T-helper 1 cell treated with Interleukin-12 subunit alpha and Interleukin-12 subunit beta and Interleukin-4 antibody, amounts not matched to agents 30 μg/mL and 1 μg/mL, for 36 hours (primary cell): ENCODE results near the gene NBAS.

ENCODE experiments used
- H3K27ac Mint-ChIP-seq: one replicate; pipeline ENCODE4 v1.8.0; 2021; ENCODE audit warnings: mild to moderate bottlenecking, mixed read lengths
- H3K27me3 Mint-ChIP-seq: one replicate; pipeline ENCODE4 v1.8.0; 2021; ENCODE audit warnings: low read depth, mixed read lengths
- H3K36me3 Mint-ChIP-seq: one replicate; pipeline ENCODE4 v1.8.0; 2021; ENCODE audit warnings: low read depth, mixed read lengths
- H3K4me1 Mint-ChIP-seq: one replicate; pipeline ENCODE4 v1.8.0; 2021; ENCODE audit warnings: low read depth, mixed read lengths
- H3K4me3 Mint-ChIP-seq: one replicate; pipeline ENCODE4 v1.8.0; 2021; ENCODE audit warnings: mild to moderate bottlenecking, moderate library complexity, mixed read lengths
- H3K9me3 Mint-ChIP-seq: one replicate; pipeline ENCODE4 v1.8.0; 2021; ENCODE audit warnings: mixed read lengths

The NBAS gene

GRCh38 chr2:15287447-15288184, 273.5 kb downstream of the NBAS start:
- no peak overlapping the region for H3K27ac Mint-ChIP-seq
- H3K4me1 Mint-ChIP-seq = no peaks in the 10 kb centered on the region
- no peaks in the 10 kb centered on the region for H3K9me3 Mint-ChIP-seq
- H3K27me3 Mint-ChIP-seq = no peaks in the 10 kb centered on the region
- no peak overlapping the region for H3K4me3 Mint-ChIP-seq
- H3K36me3 Mint-ChIP-seq = peaks cover 33% of the 10 kb centered on the region

GRCh38 chr2:15284614-15285013, 276.5 kb downstream of the NBAS start:
- Mint-ChIP-seq H3K4me1 (no peaks in the 10 kb centered on the region), H3K4me3 (no peak overlapping the region), H3K27ac (no peak overlapping the region), H3K9me3 (no peaks in the 10 kb centered on the region), H3K27me3 (no peaks in the 10 kb centered on the region), H3K36me3 (peaks cover 39% of the 10 kb centered on the region)

- no peaks in the 10 kb centered on the region for H3K27me3 Mint-ChIP-seq
- peaks cover 35% of the 10 kb centered on the region for H3K36me3 Mint-ChIP-seq
- H3K4me1 Mint-ChIP-seq = no peaks in the 10 kb centered on the region
- no peaks in the 10 kb centered on the region for H3K9me3 Mint-ChIP-seq
- H3K27ac Mint-ChIP-seq = no peak overlapping the region
- no peak overlapping the region for H3K4me3 Mint-ChIP-seq
These were observed 279.5 kb downstream of the NBAS start for GRCh38 chr2:15281681-15282080.

GRCh38 chr2:15279201-15279876, 281.8 kb downstream of the NBAS start:
- no peaks in the 10 kb centered on the region for H3K4me1 Mint-ChIP-seq
- H3K27ac Mint-ChIP-seq = no peak overlapping the region
- no peaks in the 10 kb centered on the region for H3K27me3 Mint-ChIP-seq
- H3K36me3 Mint-ChIP-seq = peaks cover 31% of the 10 kb centered on the region
- no peak overlapping the region for H3K4me3 Mint-ChIP-seq
- H3K9me3 Mint-ChIP-seq = no peaks in the 10 kb centered on the region

GRCh38 chr2:15278296-15278695, 282.8 kb downstream of the NBAS start:
- Mint-ChIP-seq H3K27ac (no peak overlapping the region), H3K36me3 (peaks cover 33% of the 10 kb centered on the region)

GRCh38 chr2:15275346-15275745, 285.8 kb downstream of the NBAS start:
- Mint-ChIP-seq H3K4me3 (no peak overlapping the region), H3K9me3 (no peaks in the 10 kb centered on the region), H3K27ac (no peak overlapping the region), H3K27me3 (no peaks in the 10 kb centered on the region), H3K4me1 (no peaks in the 10 kb centered on the region), H3K36me3 (peaks cover 28% of the 10 kb centered on the region)

More at GRCh38 chr2:15278296-15278695, 282.8 kb downstream of the NBAS start:
- Mint-ChIP-seq H3K27me3 (no peaks in the 10 kb centered on the region), H3K9me3 (no peaks in the 10 kb centered on the region), H3K4me3 (no peak overlapping the region), H3K4me1 (no peaks in the 10 kb centered on the region)

- H3K4me3 Mint-ChIP-seq = no peak overlapping the region
- H3K27ac Mint-ChIP-seq = no peak overlapping the region
- H3K4me1 Mint-ChIP-seq = no peaks in the 10 kb centered on the region
- H3K9me3 Mint-ChIP-seq = no peaks in the 10 kb centered on the region
- H3K27me3 Mint-ChIP-seq = no peaks in the 10 kb centered on the region
- peaks cover 24% of the 10 kb centered on the region for H3K36me3 Mint-ChIP-seq
These were observed 287.7 kb downstream of the NBAS start for GRCh38 chr2:15273452-15273851.

GRCh38 chr2:15272942-15273341, 288.2 kb downstream of the NBAS start:
- Mint-ChIP-seq H3K27me3 (no peaks in the 10 kb centered on the region), H3K9me3 (no peaks in the 10 kb centered on the region), H3K4me3 (no peak overlapping the region), H3K27ac (peak overlapping the region; percentile 35), H3K4me1 (no peaks in the 10 kb centered on the region), H3K36me3 (peaks cover 23% of the 10 kb centered on the region)

- H3K9me3 Mint-ChIP-seq = no peaks in the 10 kb centered on the region
- no peaks in the 10 kb centered on the region for H3K27me3 Mint-ChIP-seq
- no peak overlapping the region for H3K27ac Mint-ChIP-seq
- H3K4me1 Mint-ChIP-seq = no peaks in the 10 kb centered on the region
- H3K36me3 Mint-ChIP-seq = peaks cover 23% of the 10 kb centered on the region
- no peak overlapping the region for H3K4me3 Mint-ChIP-seq
These were observed 289.1 kb downstream of the NBAS start for GRCh38 chr2:15271941-15272542.

GRCh38 chr2:15271276-15271675, 289.9 kb downstream of the NBAS start:
- H3K27ac Mint-ChIP-seq = no peak overlapping the region
- peaks cover 23% of the 10 kb centered on the region for H3K36me3 Mint-ChIP-seq
- no peaks in the 10 kb centered on the region for H3K27me3 Mint-ChIP-seq
- no peaks in the 10 kb centered on the region for H3K4me1 Mint-ChIP-seq
- no peak overlapping the region for H3K4me3 Mint-ChIP-seq
- no peaks in the 10 kb centered on the region for H3K9me3 Mint-ChIP-seq

- no peak overlapping the region for H3K27ac Mint-ChIP-seq
- H3K4me1 Mint-ChIP-seq = no peaks in the 10 kb centered on the region
- H3K36me3 Mint-ChIP-seq = peaks cover 16% of the 10 kb centered on the region
- no peaks in the 10 kb centered on the region for H3K9me3 Mint-ChIP-seq
- H3K4me3 Mint-ChIP-seq = no peak overlapping the region
- H3K27me3 Mint-ChIP-seq = no peaks in the 10 kb centered on the region
These were observed 292.1 kb downstream of the NBAS start for GRCh38 chr2:15269043-15269442.

- H3K27ac Mint-ChIP-seq = no peak overlapping the region
- no peaks in the 10 kb centered on the region for H3K9me3 Mint-ChIP-seq
- peaks cover 10% of the 10 kb centered on the region for H3K36me3 Mint-ChIP-seq
- no peaks in the 10 kb centered on the region for H3K27me3 Mint-ChIP-seq
- no peak overlapping the region for H3K4me3 Mint-ChIP-seq
- no peaks in the 10 kb centered on the region for H3K4me1 Mint-ChIP-seq
These were observed 295.2 kb downstream of the NBAS start for GRCh38 chr2:15265889-15266288.

GRCh38 chr2:15263976-15264685, 297.0 kb downstream of the NBAS start:
- no peaks in the 10 kb centered on the region for H3K27me3 Mint-ChIP-seq
- peaks cover 15% of the 10 kb centered on the region for H3K36me3 Mint-ChIP-seq
- H3K27ac Mint-ChIP-seq = no peak overlapping the region
- no peak overlapping the region for H3K4me3 Mint-ChIP-seq
- H3K4me1 Mint-ChIP-seq = no peaks in the 10 kb centered on the region
- peaks cover 8% of the 10 kb centered on the region for H3K9me3 Mint-ChIP-seq

- Mint-ChIP-seq H3K36me3 (peaks cover 13% of the 10 kb centered on the region), H3K4me3 (no peak overlapping the region), H3K27ac (no peak overlapping the region), H3K9me3 (peaks cover 14% of the 10 kb centered on the region), H3K4me1 (no peaks in the 10 kb centered on the region), H3K27me3 (no peaks in the 10 kb centered on the region)
These were observed 298.3 kb downstream of the NBAS start for GRCh38 chr2:15262792-15263191.
